ENCODE data around the gene SH3BP4.

DNA sequence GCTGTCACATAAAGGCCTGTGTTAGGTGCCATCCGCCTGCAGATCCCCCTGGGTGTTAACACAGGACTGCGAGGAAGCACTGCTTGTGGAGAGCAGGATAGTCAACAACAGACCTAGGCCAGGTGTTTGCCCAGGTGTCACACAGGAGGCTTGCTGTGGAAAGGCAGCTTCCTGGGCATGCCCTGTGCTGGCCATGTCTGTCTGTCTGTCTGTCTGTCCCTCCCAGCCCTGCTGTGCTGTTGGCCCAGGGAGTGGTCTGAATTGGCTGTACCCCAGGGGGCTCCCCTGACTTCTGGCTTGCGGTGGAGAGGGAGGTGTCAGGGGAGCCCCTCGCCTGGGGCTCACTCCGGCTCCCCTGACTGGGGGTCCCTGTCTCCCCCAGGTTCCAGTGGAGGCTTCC, 53.2 kb downstream of the SH3BP4 start:
- TF ChIP-seq POLR2A (IDR thresholded peaks at IDR 0.05; ENCODE audit: low read depth, low read length) (no peak), POLR2AphosphoS5 (IDR thresholded peaks at IDR 0.05; ENCODE audit: low read depth, low read length) (no peak), POU2F2 (IDR thresholded peaks at IDR 0.05; ENCODE audit: low read depth, low read length) (no peak)
